H1 (cell line): ENCODE results near the gene SESN3. TPM values are rescaled to one million over a fixed set of nuclear protein-coding genes. Genes with fewer than 3 reads are reported as not detected.

Experiments used
- CEBPB ChIP-seq: IDR thresholded peaks from 2 replicates; pipeline ENCODE4 v1.6.1; 2012; ENCODE audit warnings: low read depth, low read length
- CHD2 ChIP-seq: IDR thresholded peaks from 2 replicates; pipeline ENCODE4 v1.6.1; 2012; ENCODE audit warnings: low read length, improper control_type of control experiment
- CTBP2 ChIP-seq: IDR thresholded peaks from 2 replicates; pipeline ENCODE4 v1.7.0; 2011; ENCODE audit warnings: borderline replicate concordance, mild to moderate bottlenecking, moderate library complexity, mixed read lengths, low read length; ENCODE audit not compliant: insufficient read depth, insufficient read length
- HDAC6 ChIP-seq: IDR thresholded peaks from one replicate; pipeline ENCODE4 v1.7.1; 2012; ENCODE audit warnings: low read depth, mild to moderate bottlenecking, inconsistent platforms, low read length, moderate library complexity
- JUN ChIP-seq: IDR thresholded peaks from 2 replicates; pipeline ENCODE4 v1.6.1; 2011; ENCODE audit warnings: low read depth, mild to moderate bottlenecking, improper control_type of control experiment, low read length
- NRF1 ChIP-seq: IDR thresholded peaks from 2 replicates; pipeline ENCODE4 v1.6.1; 2011; ENCODE audit warnings: mild to moderate bottlenecking, low read depth, low read length, improper control_type of control experiment
- RBBP5 ChIP-seq: IDR thresholded peaks from 2 replicates; pipeline ENCODE4 v1.7.1; 2012; ENCODE audit warnings: low read depth, mild to moderate bottlenecking, inconsistent platforms, low read length, moderate library complexity, borderline replicate concordance
- RNF2 ChIP-seq: fragments of 200-900, 300-1000 bp; sonication (generic); IDR thresholded peaks from 2 replicates; pipeline ENCODE4 v1.7.1; 2016; ENCODE audit warnings: borderline replicate concordance, low read depth, mild to moderate bottlenecking, antibody characterized with exemption, low read length; ENCODE audit not compliant: poor library complexity, severe bottlenecking; ENCODE audit errors: missing control alignments
- SP2 ChIP-seq: IDR thresholded peaks from 2 replicates; pipeline ENCODE4 v1.6.1; 2012; ENCODE audit warnings: mild to moderate bottlenecking, low read length, inconsistent platforms
- TEAD4 ChIP-seq: IDR thresholded peaks from 2 replicates; pipeline ENCODE4 v1.6.1; 2012; ENCODE audit warnings: low read depth, low read length, inconsistent platforms, mixed read lengths
- polyA plus RNA-seq, 7 experiments: library from polyadenylated mRNA; depleted of rRNA in 3 of 7; stranded (reverse) in 5 of 7; unstranded in 2 of 7; fragments of >200 nt in 5 of 7; fragments of 200-250 nt in 2 of 7; gene quantifications; 1 replicate in 5 of 7; 2 replicates in 1 of 7; 4 replicates in 1 of 7; pipeline versions ENCODE4 v1.2.1 to v1.2.3, GENCODE V29; 2011 to 2013; ENCODE audit warnings: missing spikeins in 2 of 7, mixed read lengths in 2 of 7
- total RNA-seq: library from RNA; stranded (reverse); fragmentation: NEBNext Ultra II Directional; extraction: Animal tissue kit (Norgen Biotek cat#: 25700); gene quantifications from 2 replicates; pipeline ENCODE4 v1.2.1, GENCODE V29; 2021
- TF ChIP-seq, protein P1 (sequence below): fragments of 300-600 bp; sonication (generic); IDR thresholded peaks from 2 replicates; pipeline ENCODE4 v1.7.1; 2012; ENCODE audit warnings: low read length, moderate library complexity, mild to moderate bottlenecking, inconsistent platforms; ENCODE audit not compliant: insufficient replicate concordance

The SESN3 gene
- total and polyA plus RNA-seq, 2 of the 8 experiments (the other 6 are each of a cell fraction or from before 2014, with no cell fraction given), result 10.2 to 31.1 TPM

DNA sequence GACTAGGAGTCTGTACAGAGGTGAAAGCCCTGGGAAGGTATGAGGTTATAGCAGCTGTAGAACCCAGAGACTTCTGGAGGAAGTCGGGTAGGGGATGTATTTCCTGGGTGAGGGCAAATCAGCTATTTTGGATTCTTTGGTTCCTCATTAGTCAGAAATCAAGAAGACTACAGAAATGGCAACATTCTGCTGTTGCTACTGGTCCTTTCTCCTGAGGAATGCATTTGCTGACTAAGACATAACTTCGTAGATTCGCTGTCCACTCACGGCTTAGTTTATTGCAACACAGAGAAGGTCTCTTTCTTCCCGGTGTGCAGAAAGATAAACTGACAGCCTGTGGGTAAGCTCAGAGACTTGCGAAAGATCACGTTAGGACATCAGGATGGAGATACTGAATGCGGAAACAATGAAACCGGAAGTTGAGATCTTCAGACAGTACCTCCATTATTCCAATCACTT is 25.3 kb upstream of the SESN3 start (continued):
- TF ChIP-seq, protein P1, sequence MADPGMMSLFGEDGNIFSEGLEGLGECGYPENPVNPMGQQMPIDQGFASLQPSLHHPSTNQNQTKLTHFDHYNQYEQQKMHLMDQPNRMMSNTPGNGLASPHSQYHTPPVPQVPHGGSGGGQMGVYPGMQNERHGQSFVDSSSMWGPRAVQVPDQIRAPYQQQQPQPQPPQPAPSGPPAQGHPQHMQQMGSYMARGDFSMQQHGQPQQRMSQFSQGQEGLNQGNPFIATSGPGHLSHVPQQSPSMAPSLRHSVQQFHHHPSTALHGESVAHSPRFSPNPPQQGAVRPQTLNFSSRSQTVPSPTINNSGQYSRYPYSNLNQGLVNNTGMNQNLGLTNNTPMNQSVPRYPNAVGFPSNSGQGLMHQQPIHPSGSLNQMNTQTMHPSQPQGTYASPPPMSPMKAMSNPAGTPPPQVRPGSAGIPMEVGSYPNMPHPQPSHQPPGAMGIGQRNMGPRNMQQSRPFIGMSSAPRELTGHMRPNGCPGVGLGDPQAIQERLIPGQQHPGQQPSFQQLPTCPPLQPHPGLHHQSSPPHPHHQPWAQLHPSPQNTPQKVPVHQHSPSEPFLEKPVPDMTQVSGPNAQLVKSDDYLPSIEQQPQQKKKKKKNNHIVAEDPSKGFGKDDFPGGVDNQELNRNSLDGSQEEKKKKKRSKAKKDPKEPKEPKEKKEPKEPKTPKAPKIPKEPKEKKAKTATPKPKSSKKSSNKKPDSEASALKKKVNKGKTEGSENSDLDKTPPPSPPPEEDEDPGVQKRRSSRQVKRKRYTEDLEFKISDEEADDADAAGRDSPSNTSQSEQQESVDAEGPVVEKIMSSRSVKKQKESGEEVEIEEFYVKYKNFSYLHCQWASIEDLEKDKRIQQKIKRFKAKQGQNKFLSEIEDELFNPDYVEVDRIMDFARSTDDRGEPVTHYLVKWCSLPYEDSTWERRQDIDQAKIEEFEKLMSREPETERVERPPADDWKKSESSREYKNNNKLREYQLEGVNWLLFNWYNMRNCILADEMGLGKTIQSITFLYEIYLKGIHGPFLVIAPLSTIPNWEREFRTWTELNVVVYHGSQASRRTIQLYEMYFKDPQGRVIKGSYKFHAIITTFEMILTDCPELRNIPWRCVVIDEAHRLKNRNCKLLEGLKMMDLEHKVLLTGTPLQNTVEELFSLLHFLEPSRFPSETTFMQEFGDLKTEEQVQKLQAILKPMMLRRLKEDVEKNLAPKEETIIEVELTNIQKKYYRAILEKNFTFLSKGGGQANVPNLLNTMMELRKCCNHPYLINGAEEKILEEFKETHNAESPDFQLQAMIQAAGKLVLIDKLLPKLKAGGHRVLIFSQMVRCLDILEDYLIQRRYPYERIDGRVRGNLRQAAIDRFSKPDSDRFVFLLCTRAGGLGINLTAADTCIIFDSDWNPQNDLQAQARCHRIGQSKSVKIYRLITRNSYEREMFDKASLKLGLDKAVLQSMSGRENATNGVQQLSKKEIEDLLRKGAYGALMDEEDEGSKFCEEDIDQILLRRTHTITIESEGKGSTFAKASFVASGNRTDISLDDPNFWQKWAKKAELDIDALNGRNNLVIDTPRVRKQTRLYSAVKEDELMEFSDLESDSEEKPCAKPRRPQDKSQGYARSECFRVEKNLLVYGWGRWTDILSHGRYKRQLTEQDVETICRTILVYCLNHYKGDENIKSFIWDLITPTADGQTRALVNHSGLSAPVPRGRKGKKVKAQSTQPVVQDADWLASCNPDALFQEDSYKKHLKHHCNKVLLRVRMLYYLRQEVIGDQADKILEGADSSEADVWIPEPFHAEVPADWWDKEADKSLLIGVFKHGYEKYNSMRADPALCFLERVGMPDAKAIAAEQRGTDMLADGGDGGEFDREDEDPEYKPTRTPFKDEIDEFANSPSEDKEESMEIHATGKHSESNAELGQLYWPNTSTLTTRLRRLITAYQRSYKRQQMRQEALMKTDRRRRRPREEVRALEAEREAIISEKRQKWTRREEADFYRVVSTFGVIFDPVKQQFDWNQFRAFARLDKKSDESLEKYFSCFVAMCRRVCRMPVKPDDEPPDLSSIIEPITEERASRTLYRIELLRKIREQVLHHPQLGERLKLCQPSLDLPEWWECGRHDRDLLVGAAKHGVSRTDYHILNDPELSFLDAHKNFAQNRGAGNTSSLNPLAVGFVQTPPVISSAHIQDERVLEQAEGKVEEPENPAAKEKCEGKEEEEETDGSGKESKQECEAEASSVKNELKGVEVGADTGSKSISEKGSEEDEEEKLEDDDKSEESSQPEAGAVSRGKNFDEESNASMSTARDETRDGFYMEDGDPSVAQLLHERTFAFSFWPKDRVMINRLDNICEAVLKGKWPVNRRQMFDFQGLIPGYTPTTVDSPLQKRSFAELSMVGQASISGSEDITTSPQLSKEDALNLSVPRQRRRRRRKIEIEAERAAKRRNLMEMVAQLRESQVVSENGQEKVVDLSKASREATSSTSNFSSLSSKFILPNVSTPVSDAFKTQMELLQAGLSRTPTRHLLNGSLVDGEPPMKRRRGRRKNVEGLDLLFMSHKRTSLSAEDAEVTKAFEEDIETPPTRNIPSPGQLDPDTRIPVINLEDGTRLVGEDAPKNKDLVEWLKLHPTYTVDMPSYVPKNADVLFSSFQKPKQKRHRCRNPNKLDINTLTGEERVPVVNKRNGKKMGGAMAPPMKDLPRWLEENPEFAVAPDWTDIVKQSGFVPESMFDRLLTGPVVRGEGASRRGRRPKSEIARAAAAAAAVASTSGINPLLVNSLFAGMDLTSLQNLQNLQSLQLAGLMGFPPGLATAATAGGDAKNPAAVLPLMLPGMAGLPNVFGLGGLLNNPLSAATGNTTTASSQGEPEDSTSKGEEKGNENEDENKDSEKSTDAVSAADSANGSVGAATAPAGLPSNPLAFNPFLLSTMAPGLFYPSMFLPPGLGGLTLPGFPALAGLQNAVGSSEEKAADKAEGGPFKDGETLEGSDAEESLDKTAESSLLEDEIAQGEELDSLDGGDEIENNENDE, result no peak
- TF ChIP-seq RBBP5 (no peak), JUN (no peak), CHD2 (no peak), HDAC6 (no peak), CEBPB (no peak), SP2 (no peak), NRF1 (no peak), RNF2 (no peak), TEAD4 (no peak), CTBP2 (no peak)
